ENCODE results near the gene ADGRA1. TPM values are rescaled to one million over a fixed set of nuclear protein-coding genes. Genes with fewer than 3 reads are reported as not detected.

The ADGRA1 gene
- total RNA-seq, 2 donors from 2014 or later, result 0.10 to 0.56 TPM

- intact Hi-C loops (cut with DNase I), result no loop called here
- no peak for DNase-seq (ENCODE audit: low spot score)
Observed at GRCh38 chr10:133151543-133151972, 63.8 kb downstream of the ADGRA1 start.

- peak; percentile 38 for DNase-seq (ENCODE audit: low spot score)
- intact Hi-C loops (cut with DNase I), result no loop called here
Observed at GRCh38 chr10:133154411-133154810, 66.7 kb downstream of the ADGRA1 start.

GRCh38 chr10:133154996-133155778 lies 67.5 kb downstream of the ADGRA1 start:
- DNase-seq (ENCODE audit: low spot score), result peak; percentile 60
- intact Hi-C loops (cut with DNase I), result loop anchor here in 1 of 2 donors (5.0 kb wide), 1 partner anchor 503 kb away; no protein-coding TSS in a partner anchor

GRCh38 chr10:133156674-133157579 lies 69.2 kb downstream of the ADGRA1 start:
- peak; percentile 44 for DNase-seq (ENCODE audit: low spot score)
- intact Hi-C loops (cut with DNase I), result loop anchor here in 1 of 2 donors (5.0 kb wide), 1 partner anchor 505 kb away; no protein-coding TSS in a partner anchor

GRCh38 chr10:133157662-133158436 lies 70.1 kb downstream of the ADGRA1 start:
- DNase-seq (ENCODE audit: low spot score), result peak; percentile 48
- intact Hi-C loops (cut with DNase I), result loop anchor here in 1 of 2 donors (5.0 kb wide), 1 partner anchor 506 kb away; no protein-coding TSS in a partner anchor

GRCh38 chr10:133158437-133158755 lies 70.7 kb downstream of the ADGRA1 start:
- peak; percentile 58 for DNase-seq (ENCODE audit: low spot score)
- intact Hi-C loops (cut with DNase I), result loop anchor here in 1 of 2 donors (5.0 kb wide), 1 partner anchor 506 kb away; no protein-coding TSS in a partner anchor

GRCh38 chr10:133158756-133159610 lies 71.3 kb downstream of the ADGRA1 start:
- intact Hi-C loops (cut with DNase I), result loop anchor here in 1 of 2 donors (5.0 kb wide), 1 partner anchor 507 kb away; no protein-coding TSS in a partner anchor
- peak; percentile 75 for DNase-seq (ENCODE audit: low spot score)

- DNase-seq (ENCODE audit: low spot score), result peak; percentile 64
- intact Hi-C loops (cut with DNase I), result loop anchor here in 1 of 2 donors (5.0 kb wide), 1 partner anchor 507 kb away; no protein-coding TSS in a partner anchor
Observed at GRCh38 chr10:133159611-133159949, 71.9 kb downstream of the ADGRA1 start.

GRCh38 chr10:133159950-133160825 lies 72.5 kb downstream of the ADGRA1 start, which contains the start of gene KNDC1:
TSS of gene KNDC1 (plus strand) at chr10:133160219. CDS start at chr10:133160468, 249 bp downstream.
- peak; percentile 79 for DNase-seq (ENCODE audit: low spot score)
- intact Hi-C loops (cut with DNase I), result loop anchor here in 1 of 2 donors (5.0 kb wide), 1 partner anchor 508 kb away; no protein-coding TSS in a partner anchor

GRCh38 chr10:133160826-133161471 lies 73.2 kb downstream of the ADGRA1 start:
- peak; percentile 74 for DNase-seq (ENCODE audit: low spot score)
- intact Hi-C loops (cut with DNase I), result no loop called here

- intact Hi-C loops (cut with DNase I), result no loop called here
- DNase-seq (ENCODE audit: low spot score), result peak; percentile 67
Observed at GRCh38 chr10:133161486-133162109, 73.9 kb downstream of the ADGRA1 start.

GRCh38 chr10:133162178-133162909 lies 74.6 kb downstream of the ADGRA1 start:
- intact Hi-C loops (cut with DNase I), result no loop called here
- peak; percentile 47 for DNase-seq (ENCODE audit: low spot score)

- peak; percentile 50 for DNase-seq (ENCODE audit: low spot score)
- intact Hi-C loops (cut with DNase I), result no loop called here
Observed at GRCh38 chr10:133162910-133163856, 75.5 kb downstream of the ADGRA1 start.

Data from posterior vena cava (tissue), 2 donors.